ENCODE data around the gene FAM161B.

DNA sequence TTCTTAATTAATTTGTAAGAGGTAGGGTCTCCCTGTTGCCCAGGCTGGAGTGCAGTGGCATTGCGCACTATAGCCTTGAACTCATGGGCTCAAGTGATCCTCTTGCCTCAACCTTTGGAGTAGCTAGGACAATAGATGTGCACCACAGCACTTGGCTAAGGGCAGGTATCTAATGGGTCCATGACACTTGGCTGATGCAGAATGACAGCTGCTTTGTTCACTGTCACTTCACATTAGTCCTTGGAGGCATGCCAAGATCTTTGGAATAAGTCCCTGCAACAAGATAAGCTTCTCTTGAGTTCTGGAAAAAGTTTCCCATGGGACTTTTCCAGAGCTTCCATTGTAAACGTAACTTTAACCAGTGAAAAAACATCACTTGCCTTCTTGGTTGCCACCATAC, 23.6 kb upstream of the FAM161B start:
- TF ChIP-seq, protein P1, sequence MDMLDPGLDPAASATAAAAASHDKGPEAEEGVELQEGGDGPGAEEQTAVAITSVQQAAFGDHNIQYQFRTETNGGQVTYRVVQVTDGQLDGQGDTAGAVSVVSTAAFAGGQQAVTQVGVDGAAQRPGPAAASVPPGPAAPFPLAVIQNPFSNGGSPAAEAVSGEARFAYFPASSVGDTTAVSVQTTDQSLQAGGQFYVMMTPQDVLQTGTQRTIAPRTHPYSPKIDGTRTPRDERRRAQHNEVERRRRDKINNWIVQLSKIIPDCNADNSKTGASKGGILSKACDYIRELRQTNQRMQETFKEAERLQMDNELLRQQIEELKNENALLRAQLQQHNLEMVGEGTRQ (IDR thresholded peaks at IDR 0.05; ENCODE audit: borderline replicate concordance, low read depth, low read length), result no peak
- TF ChIP-seq, protein P2, sequence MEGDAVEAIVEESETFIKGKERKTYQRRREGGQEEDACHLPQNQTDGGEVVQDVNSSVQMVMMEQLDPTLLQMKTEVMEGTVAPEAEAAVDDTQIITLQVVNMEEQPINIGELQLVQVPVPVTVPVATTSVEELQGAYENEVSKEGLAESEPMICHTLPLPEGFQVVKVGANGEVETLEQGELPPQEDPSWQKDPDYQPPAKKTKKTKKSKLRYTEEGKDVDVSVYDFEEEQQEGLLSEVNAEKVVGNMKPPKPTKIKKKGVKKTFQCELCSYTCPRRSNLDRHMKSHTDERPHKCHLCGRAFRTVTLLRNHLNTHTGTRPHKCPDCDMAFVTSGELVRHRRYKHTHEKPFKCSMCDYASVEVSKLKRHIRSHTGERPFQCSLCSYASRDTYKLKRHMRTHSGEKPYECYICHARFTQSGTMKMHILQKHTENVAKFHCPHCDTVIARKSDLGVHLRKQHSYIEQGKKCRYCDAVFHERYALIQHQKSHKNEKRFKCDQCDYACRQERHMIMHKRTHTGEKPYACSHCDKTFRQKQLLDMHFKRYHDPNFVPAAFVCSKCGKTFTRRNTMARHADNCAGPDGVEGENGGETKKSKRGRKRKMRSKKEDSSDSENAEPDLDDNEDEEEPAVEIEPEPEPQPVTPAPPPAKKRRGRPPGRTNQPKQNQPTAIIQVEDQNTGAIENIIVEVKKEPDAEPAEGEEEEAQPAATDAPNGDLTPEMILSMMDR (IDR thresholded peaks at IDR 0.05), result no peak
- no peak for TF ChIP-seq EZH2phosphoT487 (IDR thresholded peaks at IDR 0.05; ENCODE audit: borderline replicate concordance, low read depth)

Measured in SK-N-SH (cell line).